GM21360 (cell line): ENCODE results near the gene TCERG1L.

Experiments used
- ATAC-seq: cut with Tn5 transposase; IDR thresholded peaks from one replicate; pipeline ENCODE4 v1.9.1; 2021; ENCODE audit warnings: mild to moderate bottlenecking, moderate library complexity; ENCODE audit not compliant: unreplicated experiment

TCERG1L gene

DNA sequence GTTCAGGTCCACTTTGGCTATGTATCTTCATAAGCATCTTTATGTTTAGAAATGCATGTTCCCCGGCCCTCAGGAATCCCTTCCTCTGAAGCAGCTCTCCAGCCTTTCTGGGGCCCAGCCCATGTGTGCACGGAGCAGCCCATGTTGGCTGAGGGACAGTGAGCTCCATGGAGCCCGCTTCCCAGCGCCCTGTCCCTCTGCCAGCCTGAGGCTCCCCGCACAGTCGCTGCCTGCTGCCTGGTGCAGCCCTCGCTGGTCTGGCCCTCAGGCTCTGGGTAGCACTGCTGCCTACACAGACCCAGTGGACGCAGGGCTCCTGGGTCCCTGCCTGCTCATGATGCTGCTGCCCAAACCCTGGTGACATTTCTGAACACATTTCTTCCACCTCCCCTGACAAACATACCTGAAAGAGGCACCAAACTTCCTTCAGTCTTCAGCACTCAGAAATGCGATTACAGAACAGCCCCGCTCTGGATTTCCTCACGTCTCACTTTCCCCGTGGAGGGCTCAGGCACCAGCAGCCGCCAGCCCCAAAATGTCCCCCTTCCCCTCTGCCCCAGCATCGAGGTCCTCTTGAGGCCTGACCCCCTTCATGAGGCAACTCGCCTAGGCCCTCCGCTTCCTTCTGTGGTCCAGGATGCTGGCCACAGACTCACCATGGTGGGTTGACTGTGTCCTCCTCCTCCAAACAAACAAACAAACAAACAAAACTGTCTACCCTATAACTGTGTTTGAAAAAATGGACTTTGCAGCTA, 5.0 kb upstream of the TCERG1L start:
- ATAC-seq = no peak

GRCh38 chr10:131315344-131315743, 3.8 kb upstream of the TCERG1L start:
- no peak for ATAC-seq

DNA sequence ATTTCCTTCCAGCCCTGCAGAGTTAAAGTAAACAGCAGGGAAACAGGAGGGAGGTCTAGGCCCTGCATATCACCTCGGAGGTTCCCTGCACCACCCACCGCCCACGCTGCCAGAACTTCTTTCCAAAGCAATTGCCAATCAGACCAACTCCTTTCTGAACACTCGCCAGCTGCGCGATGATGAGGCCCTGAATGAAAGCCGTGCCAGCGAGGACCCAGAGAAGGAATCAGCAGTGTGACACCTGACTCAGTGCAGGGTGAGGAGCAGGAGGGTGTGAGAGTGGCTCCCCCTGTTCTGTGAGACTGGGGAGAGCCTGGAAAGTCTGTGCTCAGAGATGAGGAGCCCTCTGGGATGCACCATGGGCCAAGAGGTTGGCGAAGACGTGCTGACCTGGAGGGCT, 3.3 kb upstream of the TCERG1L start:
- ATAC-seq = no peak

- no peak for ATAC-seq
Observed at GRCh38 chr10:131314148-131314547, 2.6 kb upstream of the TCERG1L start.

DNA sequence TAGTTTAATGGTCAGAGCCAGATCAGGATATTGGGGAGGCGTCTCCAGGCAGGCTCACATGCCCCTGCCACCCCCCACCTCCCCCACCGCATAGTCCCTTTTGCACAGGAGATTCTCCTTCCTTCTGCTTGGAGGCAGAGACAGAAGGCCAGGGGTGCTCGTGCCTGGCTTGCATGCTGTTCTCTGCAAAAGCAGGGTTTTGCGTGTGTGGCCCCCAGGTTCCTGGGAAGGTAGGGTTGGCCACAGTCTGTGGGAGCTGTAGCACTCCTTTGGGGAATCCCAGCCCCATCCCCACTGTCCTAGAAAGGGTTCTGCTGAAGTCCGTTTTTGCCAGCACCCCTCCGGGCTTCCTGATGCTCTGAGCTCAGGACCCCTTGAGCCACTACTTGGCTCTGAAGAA, 1.9 kb upstream of the TCERG1L start:
- no peak for ATAC-seq

- no peak for ATAC-seq
Observed at GRCh38 chr10:131312478-131312836, 936 bp upstream of the TCERG1L start.

GRCh38 chr10:131311402-131311660, 190 bp downstream of the TCERG1L start:
- ATAC-seq = no peak

- ATAC-seq = no peak
Observed at GRCh38 chr10:131310551-131311401, 745 bp downstream of the TCERG1L start.

DNA sequence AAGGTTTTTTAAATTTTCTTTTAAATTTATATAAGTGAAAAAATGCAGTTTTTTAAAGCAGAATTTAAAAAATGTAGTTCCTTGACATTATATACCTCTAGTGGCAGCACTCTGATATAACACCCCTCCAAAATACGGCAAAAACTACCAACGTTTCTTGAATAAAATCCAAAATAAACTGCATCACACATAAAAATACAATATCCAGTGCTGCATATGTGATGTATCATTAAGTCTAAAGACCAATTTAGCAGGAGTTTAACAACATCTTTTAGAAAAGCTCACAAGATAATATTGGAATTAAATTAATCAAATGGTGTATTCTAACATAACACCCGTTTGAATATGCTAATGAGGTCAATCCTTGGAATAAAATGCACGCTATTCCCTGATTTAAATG, 1.4 kb downstream of the TCERG1L start:
- no peak for ATAC-seq

DNA sequence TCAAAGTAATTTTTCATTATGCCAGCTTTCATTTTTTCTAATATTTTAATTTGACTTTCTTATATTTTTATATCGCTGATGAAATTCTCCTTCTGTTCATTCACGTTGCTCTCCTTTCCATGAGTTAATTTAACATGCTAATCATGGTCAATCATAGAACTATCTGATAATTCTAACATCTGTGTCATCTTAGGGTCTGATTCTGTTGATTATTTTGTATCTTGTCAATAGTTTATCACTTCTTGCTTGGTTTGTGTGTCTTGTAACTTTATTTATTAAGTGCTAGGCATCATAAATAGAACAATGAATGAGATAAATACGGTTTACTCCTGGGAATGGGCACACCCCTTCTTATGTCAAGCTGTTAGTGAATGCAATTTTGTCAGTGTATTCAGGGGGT, 11.0 kb downstream of the TCERG1L start:
- no peak for ATAC-seq

DNA sequence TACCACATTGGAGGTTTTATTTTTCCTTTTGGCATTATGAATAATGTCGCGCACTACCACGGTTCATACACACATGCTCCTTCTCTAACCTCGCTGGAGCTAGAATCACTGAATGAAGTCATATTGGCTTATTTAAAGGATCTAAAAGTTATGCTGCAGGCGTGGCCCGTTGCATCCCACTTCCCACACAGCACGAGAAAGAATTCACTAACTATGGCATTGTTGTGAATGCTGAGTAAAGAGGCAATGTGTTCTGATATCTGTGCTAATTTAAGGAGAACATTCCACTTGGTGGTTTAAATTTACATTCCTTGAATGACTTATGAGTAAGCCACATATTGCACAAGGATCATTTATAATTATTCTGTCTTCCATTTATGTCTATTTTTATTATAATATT, 20.7 kb downstream of the TCERG1L start:
- no peak for ATAC-seq

- no peak for ATAC-seq
Observed at GRCh38 chr10:131288648-131289047, 22.9 kb downstream of the TCERG1L start.

GRCh38 chr10:131282961-131283360, 28.6 kb downstream of the TCERG1L start:
- ATAC-seq = no peak

DNA sequence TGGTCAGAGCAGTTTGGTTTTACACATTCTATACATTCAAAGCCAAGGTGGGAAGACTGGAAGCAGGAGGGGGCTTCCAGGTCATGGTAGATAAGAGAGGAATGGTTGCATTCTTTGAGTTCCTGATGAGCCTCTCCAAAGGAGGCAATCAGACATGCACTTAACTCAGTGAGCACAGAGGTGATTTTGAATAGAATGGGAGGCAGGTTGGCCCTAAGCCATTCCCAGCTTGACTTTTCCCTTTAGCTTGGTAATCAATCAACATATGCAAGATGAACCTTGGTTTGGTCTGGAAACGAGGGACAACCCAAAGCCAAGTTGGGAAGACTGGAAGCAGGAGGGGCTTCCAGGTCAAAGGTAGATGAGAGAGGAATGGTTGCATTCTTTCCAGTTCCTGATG, 31.4 kb downstream of the TCERG1L start:
- no peak for ATAC-seq

- ATAC-seq = no peak
Observed at GRCh38 chr10:131279516-131279915, 32.0 kb downstream of the TCERG1L start.

- no peak for ATAC-seq
Observed at GRCh38 chr10:131277969-131278368, 33.6 kb downstream of the TCERG1L start.

- ATAC-seq = no peak
Observed at GRCh38 chr10:131277278-131277677, 34.2 kb downstream of the TCERG1L start.

DNA sequence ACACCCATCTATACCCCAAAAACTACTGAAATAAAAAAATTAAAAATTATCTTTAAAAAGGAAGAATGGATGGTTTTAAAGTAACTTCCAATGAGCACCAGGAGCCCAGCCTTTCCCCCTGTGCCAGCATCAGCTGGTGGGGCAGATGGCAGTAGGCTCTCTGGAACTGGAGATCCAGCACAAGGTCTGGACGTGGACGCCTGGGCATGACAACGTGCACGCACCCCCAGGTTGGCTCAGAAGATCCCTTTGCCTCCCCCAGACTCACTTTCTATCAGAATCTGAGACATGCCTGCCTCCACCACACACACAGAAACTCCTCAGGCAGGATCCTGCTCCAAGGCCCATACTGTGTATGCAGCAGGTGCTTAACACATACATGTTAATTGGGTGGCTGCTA, 35.8 kb downstream of the TCERG1L start:
- ATAC-seq = no peak

GRCh38 chr10:131274883-131275282, 36.6 kb downstream of the TCERG1L start:
- no peak for ATAC-seq

DNA sequence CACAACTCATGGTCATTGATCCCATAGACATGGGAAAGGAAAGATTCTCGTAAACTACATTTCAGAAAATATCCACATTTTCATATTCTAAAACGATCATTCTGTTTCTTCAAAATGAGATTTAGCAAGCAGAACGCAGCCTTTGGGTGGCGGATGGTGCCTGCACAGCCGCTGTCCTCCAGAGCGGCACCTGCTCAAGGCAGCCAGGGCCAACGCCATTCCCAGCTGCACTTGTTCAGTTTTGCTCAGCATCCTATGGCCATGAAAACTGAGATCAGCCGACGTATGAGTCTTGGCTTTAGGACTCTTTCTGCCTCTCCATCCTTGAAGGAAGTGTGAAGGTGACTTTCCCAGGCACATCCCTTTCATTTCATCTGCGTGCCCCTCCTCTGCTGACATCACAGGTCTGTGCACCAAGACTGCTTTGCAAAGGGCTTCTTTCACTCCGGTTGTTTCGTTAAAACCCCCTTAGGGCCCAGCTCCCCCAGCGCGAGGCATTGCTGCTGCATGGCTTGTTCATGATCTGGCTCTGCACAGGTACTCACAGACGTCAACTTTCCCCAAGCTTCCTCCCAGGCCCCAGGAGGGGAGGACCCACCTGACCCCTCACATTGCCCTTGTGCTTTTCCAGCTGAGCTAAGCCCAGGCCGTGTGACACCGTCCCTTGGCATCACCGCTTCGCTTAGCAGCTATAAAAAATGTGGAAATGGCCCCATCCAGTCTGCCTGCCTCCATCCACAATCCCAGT, 37.2 kb downstream of the TCERG1L start:
- no peak for ATAC-seq

DNA sequence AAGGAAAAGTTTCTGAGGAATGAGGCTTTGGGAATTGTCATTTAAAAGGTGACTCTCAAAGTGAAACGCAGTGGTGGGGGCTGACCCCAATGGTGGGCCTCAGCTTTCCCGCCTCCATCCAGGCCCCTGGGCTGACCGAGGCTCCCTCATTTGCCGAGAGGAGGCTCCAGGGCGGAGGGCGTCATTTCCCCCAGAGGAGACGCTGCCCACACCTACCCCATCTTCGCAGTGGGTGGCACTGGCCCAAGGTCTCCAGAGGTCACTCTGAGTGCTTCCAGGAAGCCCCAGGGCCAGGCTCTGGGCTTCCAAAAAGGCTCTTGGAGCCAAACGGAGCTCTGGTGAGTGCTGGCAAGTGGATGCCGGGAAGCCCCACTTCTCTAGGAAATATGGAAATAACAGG, 38.0 kb downstream of the TCERG1L start:
- ATAC-seq = no peak

- no peak for ATAC-seq
Observed at GRCh38 chr10:131272897-131273451, 38.5 kb downstream of the TCERG1L start.
